HAP-1 (cell line): ENCODE measurements around the gene NOC3L.
A peak's percentile ranks its signal among the peaks of the same experiment; 100 is the strongest.
"Not testable (repeated sequence)": the region's sequence is repeated elsewhere in the genome, so short reads cannot be mapped to it uniquely, and the experiment has no call there.

Experiments
- DNase-seq, 2 experiments: peaks; one replicate each; pipeline ENCODE4 v3.0.0-alpha.2; 2016 to 2020; ENCODE audit warnings: low spot score in 2 of 2
- H3K27me3 ChIP-seq: fragments of 250-450 bp; sonication (Bioruptor Pico); 2 replicates; pipeline ENCODE4 v1.5.1; 2020; ENCODE audit warnings: low read depth, mild to moderate bottlenecking, moderate library complexity
- H3K36me3 ChIP-seq: fragments of 250-450 bp; sonication (Bioruptor Pico); replicated peaks from 2 replicates; pipeline ENCODE4 v1.5.1; 2020; ENCODE audit warnings: mild to moderate bottlenecking
- H3K4me1 ChIP-seq: fragments of 250-450 bp; sonication (Bioruptor Pico); 2 replicates; pipeline ENCODE4 v1.5.1; 2020; ENCODE audit warnings: mild to moderate bottlenecking
- H3K4me3 ChIP-seq: fragments of 250-450 bp; sonication (Bioruptor Pico); 2 replicates; pipeline ENCODE4 v1.5.1; 2020; ENCODE audit warnings: mild to moderate bottlenecking, moderate library complexity
- H3K9me3 ChIP-seq: fragments of 250-450 bp; sonication (Bioruptor Pico); 2 replicates; pipeline ENCODE4 v1.5.1; 2020; ENCODE audit warnings: mild to moderate bottlenecking, moderate library complexity
- in situ Hi-C: fragments of 300-500 bp; cut with MboI; formaldehyde crosslinking; loops from 3 replicates; pipeline ENCODE4 v1.14.3; 2020; ENCODE audit warnings: low sequenced_read_pairs, inconsistent platforms, mixed read lengths

Gene NOC3L

DNA sequence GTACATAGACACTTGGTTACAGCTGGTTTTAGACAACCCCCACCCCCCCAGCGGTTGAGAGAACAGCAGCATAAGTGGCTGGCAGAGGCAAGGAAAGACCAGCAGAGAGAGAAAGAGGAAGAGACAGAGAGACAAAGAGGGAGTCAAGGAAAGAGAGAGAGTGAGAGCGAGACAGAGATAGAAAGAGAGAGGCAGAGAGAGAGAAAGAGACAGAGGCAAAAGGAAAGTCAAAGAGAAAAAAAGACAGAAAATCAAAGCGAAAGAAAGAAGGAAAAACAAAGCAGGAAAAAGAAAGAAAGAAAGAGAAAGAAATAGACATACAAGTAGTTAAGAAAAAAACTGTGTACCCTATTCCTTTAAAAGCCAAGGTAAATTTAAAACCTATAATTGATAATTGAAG lies 23.0 kb upstream of the NOC3L start:
- in situ Hi-C loops, DNase-seq, H3K4me1 ChIP-seq: not testable (repeated sequence)

GRCh38 chr10:94383530-94383929 lies 20.8 kb upstream of the NOC3L start:
- in situ Hi-C loops = no loop called here
- Histone ChIP-seq H3K27me3 (no peaks in the 10 kb centered on the region), H3K9me3 (no peaks in the 10 kb centered on the region), H3K36me3 (no peaks in the 10 kb centered on the region), H3K4me3 (no peak overlapping the region), H3K4me1 (peaks cover 6% of the 10 kb centered on the region; the same call in 1 of the 2 replicates)
- no peak for DNase-seq

More for the DNA sequence above, 23.0 kb upstream of the NOC3L start:
- H3K36me3 ChIP-seq, H3K27me3 ChIP-seq, H3K9me3 ChIP-seq, H3K4me3 ChIP-seq: not testable (repeated sequence)

GRCh38 chr10:94376865-94377264 lies 14.1 kb upstream of the NOC3L start:
- no peak overlapping the region for H3K4me3 ChIP-seq
- H3K9me3 ChIP-seq = no peaks in the 10 kb centered on the region
- H3K36me3 ChIP-seq = no peaks in the 10 kb centered on the region
- peaks cover 13% of the 10 kb centered on the region for H3K27me3 ChIP-seq
- no peaks in the 10 kb centered on the region for H3K4me1 ChIP-seq
- in situ Hi-C loops = no loop called here
- DNase-seq = no peak

DNA sequence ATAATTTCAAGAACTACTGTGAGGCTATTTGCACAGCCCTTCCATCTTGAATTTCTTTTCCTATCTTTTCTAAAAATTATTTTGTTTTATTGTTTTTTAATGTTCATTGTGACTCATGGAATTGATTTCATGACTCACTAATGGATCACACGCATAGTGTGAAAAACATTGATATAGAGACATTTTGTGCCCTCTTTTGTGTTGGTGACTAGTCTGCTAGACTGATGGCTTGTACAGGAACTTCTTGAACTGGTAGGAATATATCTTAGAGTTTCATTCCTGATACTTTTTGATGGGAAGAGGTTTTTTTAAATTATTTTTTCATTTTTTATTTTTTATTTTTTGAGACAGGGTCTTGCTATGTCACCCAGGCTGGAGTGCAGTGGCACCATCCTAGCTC lies 12.6 kb upstream of the NOC3L start:
- in situ Hi-C loops = no loop called here
- H3K4me3 ChIP-seq = no peak overlapping the region
- no peaks in the 10 kb centered on the region for H3K9me3 ChIP-seq
- H3K36me3 ChIP-seq = no peaks in the 10 kb centered on the region
- H3K27me3 ChIP-seq = peaks cover 13% of the 10 kb centered on the region
- no peaks in the 10 kb centered on the region for H3K4me1 ChIP-seq
- no peak for DNase-seq

GRCh38 chr10:94370501-94370900 lies 7.8 kb upstream of the NOC3L start:
- Histone ChIP-seq H3K4me3 (no peak overlapping the region), H3K9me3 (no peaks in the 10 kb centered on the region), H3K27me3 (peaks cover 13% of the 10 kb centered on the region), H3K4me1 (no peaks in the 10 kb centered on the region), H3K36me3 (no peaks in the 10 kb centered on the region)
- in situ Hi-C loops = no loop called here
- no peak for DNase-seq

DNA sequence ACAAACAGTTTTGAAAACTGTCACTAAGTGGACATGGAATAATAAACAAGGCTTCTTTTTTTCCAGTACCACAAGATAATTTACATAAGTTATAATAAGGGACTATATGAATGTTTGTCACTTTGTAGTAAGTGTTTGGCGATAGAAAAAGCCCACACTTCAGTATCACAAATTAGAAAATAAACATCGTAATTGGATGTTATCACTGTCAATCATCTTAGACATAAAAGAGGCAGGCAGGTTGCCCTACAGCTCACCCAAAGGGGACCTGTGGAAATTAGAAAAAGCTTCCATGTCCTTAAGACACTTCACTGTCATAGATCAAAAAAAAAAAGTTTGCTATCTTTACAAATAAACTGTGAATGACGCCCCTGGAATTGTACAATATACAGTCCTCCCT lies 3.6 kb upstream of the NOC3L start:
- in situ Hi-C loops = no loop called here
- DNase-seq = no peak
- H3K36me3 ChIP-seq = no peaks in the 10 kb centered on the region; the same call in 1 of the 2 replicates
- no peaks in the 10 kb centered on the region for H3K9me3 ChIP-seq
- no peak overlapping the region for H3K4me3 ChIP-seq
- H3K27me3 ChIP-seq = no peaks in the 10 kb centered on the region
- H3K4me1 ChIP-seq = peaks cover 5% of the 10 kb centered on the region

- Histone ChIP-seq H3K36me3 (peaks cover 14% of the 10 kb centered on the region), H3K4me3 (no peak overlapping the region), H3K27me3 (no peaks in the 10 kb centered on the region), H3K4me1 (peaks cover 11% of the 10 kb centered on the region), H3K9me3 (no peaks in the 10 kb centered on the region)
- DNase-seq = no peak
- in situ Hi-C loops = no loop called here
Measured at GRCh38 chr10:94364482-94364881, 1.7 kb upstream of the NOC3L start.

DNA sequence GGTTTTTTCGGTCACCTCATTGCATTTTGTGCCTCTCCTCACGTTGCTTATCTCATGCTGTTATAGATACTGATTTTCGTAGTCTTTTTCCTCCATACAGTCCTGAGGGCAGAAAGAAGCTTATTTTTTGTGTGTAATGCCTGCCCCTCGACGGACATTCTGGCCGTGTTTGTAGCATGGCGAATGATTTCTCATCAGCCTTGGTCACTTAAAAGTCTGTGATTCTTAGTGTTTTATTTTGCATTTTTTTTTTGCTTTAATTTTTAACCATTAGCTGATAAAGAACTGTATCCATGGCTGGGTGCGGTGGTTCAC lies 469 bp upstream of the NOC3L start:
- Histone ChIP-seq H3K9me3 (no peaks in the 10 kb centered on the region), H3K4me3 (peak overlapping the region; percentile 70), H3K4me1 (peaks cover 11% of the 10 kb centered on the region), H3K36me3 (peaks cover 16% of the 10 kb centered on the region), H3K27me3 (no peaks in the 10 kb centered on the region)
- in situ Hi-C loops = no loop called here
- peak in 1 of 2 experiments; percentile 22 for DNase-seq

DNA sequence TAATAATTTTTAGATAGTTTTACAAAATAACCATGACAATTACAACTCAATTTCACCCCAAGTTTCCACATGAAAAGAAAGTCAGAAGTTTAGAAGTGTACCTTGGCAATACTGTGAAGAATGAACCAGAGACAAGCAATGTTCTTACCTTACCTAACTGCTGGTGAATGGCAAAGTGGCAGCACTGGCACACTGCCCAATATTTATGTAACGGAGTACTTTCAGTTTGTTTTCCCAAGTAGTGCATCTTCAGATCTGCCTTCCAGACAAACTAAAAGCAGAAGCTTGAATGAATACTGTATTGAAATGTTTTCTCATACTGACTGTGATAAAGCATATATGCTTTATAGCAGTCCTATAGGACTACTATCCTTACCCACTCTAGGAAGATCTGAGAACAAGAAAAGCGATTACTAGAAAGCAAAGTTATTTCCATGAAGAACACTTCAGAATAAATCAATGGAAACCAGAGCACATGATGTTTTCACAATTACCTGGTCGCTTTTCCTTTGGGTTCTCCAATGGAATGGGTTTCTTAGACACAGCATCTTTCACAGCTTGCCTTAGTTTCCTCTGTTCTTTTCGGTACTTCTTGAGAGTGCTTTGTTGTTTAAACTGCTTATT lies 1.5 kb downstream of the NOC3L start:
- Histone ChIP-seq H3K4me3 (peak overlapping the region; percentile 70), H3K9me3 (no peaks in the 10 kb centered on the region), H3K27me3 (no peaks in the 10 kb centered on the region), H3K4me1 (peaks cover 11% of the 10 kb centered on the region), H3K36me3 (peaks cover 33% of the 10 kb centered on the region)
- no peak for DNase-seq
- in situ Hi-C loops = no loop called here

DNA sequence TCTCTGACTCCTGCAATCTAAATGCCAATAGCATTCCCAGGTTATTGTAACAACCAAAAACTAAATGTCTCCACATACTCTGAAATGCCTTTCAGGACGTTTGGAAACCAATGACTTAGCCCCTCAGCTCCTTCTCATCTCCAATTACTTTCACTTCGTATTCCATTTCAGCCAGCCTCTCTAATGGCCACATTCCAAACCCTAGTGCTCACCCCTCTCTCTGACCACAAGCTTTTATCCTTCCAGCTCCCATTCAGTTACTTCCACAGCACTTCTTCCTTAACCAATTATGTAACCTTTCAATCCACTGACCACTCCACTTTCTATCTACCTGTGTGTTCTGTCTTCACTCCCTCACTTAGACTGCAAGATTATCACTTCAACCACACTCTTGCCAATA lies 4.3 kb downstream of the NOC3L start:
- in situ Hi-C loops = no loop called here

DNA sequence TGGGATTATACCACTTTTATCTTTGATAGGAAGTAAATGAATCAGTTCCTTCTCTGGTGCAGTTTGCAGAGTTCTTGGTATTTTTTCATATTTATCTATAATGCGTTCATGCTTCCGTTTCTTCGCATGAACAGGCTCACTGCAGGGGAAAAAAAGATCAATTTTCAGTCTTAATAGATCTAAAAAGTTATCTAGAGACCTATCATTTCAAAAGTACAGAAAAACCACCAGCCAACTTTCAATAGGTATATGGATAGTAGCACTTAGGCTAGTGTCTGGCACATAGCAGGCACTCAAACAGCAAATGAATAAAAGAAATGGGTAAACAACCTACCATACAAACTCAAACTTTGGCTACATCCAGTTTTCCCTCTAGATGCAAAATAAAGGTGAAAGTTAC lies 5.5 kb downstream of the NOC3L start:
- in situ Hi-C loops = no loop called here

More for the DNA sequence above, 4.3 kb downstream of the NOC3L start:
- Histone ChIP-seq H3K27me3 (no peaks in the 10 kb centered on the region), H3K4me3 (no peak overlapping the region), H3K4me1 (peaks cover 11% of the 10 kb centered on the region), H3K9me3 (no peaks in the 10 kb centered on the region), H3K36me3 (peaks cover 53% of the 10 kb centered on the region)
- DNase-seq = no peak

GRCh38 chr10:94355841-94356240 lies 6.9 kb downstream of the NOC3L start:
- Histone ChIP-seq H3K36me3 (peaks cover 68% of the 10 kb centered on the region), H3K4me1 (peaks cover under 1% of the 10 kb centered on the region; the same call in 1 of the 2 replicates), H3K27me3 (no peaks in the 10 kb centered on the region), H3K9me3 (no peaks in the 10 kb centered on the region), H3K4me3 (no peak overlapping the region)
- in situ Hi-C loops = no loop called here
- no peak for DNase-seq

More for the DNA sequence above, 5.5 kb downstream of the NOC3L start:
- peaks cover 7% of the 10 kb centered on the region for H3K4me1 ChIP-seq
- no peak overlapping the region for H3K4me3 ChIP-seq
- H3K27me3 ChIP-seq = no peaks in the 10 kb centered on the region
- H3K9me3 ChIP-seq = no peaks in the 10 kb centered on the region
- peaks cover 63% of the 10 kb centered on the region for H3K36me3 ChIP-seq
- no peak for DNase-seq

DNA sequence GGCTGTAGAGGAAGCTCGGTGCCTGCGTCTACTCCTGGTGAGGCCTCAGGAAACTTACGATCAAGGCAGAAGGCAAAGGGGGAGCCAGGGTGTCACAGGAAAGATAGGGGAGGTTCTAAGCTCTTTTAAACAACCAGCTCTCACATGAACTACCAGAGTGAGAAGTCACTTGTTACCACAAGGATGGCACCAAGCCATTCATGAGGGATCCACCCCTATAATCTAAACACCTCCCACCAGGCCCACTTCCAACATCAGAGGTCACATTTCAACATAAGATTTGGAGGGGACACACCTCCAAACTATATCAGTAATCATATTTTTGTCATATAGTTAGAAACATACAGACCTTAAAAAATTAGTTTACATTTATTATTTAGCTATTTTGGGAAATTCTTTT lies 9.4 kb downstream of the NOC3L start:
- no peak overlapping the region for H3K4me3 ChIP-seq
- H3K27me3 ChIP-seq = no peaks in the 10 kb centered on the region
- H3K9me3 ChIP-seq = no peaks in the 10 kb centered on the region
- DNase-seq = no peak
- no peaks in the 10 kb centered on the region for H3K4me1 ChIP-seq
- in situ Hi-C loops = no loop called here
- peaks cover 68% of the 10 kb centered on the region for H3K36me3 ChIP-seq

GRCh38 chr10:94351089-94351488 lies 11.7 kb downstream of the NOC3L start:
- no peaks in the 10 kb centered on the region for H3K9me3 ChIP-seq
- H3K27me3 ChIP-seq = no peaks in the 10 kb centered on the region
- no peaks in the 10 kb centered on the region for H3K4me1 ChIP-seq
- H3K4me3 ChIP-seq = no peak overlapping the region
- in situ Hi-C loops = no loop called here
- DNase-seq = no peak
- peaks cover 62% of the 10 kb centered on the region for H3K36me3 ChIP-seq

DNA sequence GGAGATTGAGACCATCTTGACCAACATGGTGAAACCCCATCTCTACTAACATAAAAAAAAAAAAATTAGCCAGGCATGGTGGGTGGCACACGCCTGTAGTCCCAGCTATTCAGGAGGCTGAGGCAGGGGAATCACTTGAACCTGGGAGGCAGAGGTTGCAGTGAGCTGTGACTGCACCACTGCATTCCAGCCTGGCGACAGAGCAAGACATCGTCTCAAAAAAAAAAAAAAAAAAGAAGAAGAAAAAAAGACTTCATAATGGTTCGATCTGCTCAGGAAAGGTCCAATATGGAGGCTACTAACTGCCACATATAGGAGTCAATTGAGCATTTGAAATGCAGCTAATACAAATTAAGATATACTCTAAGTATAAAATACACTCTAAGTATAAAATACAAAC lies 12.2 kb downstream of the NOC3L start:
- DNase-seq, in situ Hi-C loops: not testable (repeated sequence)
- H3K36me3 ChIP-seq = peaks cover 63% of the 10 kb centered on the region

More for the DNA sequence above, 12.2 kb downstream of the NOC3L start:
- not testable (repeated sequence) for H3K4me1 ChIP-seq, H3K4me3 ChIP-seq, H3K9me3 ChIP-seq, H3K27me3 ChIP-seq
